Activated gamma-delta T cell (primary cell): ENCODE measurements around the gene FER.
"Not testable (repeated sequence)": the region's sequence is repeated elsewhere in the genome, so short reads cannot be mapped to it uniquely, and the experiment has no call there.

Experiments
- DNase-seq: peaks from one replicate; lab custom pipeline; 2025; lab: John Stamatoyannopoulos, UW
- total RNA-seq, 2 donors: gene quantifications; one replicate each; lab custom pipeline; 2026; lab: John Stamatoyannopoulos, UW

FER gene
- 32.6 to 35.2 reads per million in 2 donors for total RNA-seq

DNA sequence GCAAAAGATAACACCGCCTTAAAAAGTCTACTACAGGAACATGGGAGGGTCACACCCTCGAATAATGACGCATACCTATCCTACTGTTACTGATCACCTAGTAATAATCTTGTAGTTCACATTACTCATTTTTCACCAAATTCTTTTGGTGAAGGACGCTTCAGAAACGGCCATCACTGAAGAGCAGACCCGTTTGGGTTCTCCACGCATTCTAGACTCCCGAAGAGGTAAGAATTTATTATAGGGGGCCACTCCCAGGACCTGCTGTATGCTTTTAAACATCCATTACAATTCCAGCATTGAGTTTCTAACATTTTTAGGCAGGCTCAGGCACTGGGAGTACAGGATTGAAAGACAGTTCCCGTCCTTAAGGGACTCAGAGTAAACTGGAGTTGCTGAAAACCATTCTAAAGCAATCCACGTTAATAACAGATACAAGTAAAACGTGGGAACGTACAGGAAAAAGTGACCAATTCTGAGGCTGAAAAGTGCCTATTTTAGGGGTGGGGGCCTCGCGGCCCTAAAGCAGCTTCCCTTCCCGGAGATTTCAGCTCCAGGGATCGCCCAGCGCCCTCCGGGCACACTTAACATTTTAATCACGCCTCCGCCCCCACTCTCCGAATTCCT, at the start of gene FER:
FER (plus strand) TSS at position 124 of the 627 bp plus-strand sequence. CDS start 50,286 bp downstream, outside the sequence.
- no peak for DNase-seq

- not testable (repeated sequence) for DNase-seq
Observed at GRCh38 chr5:108700388-108700787, 47.3 kb upstream of the FER start.

GRCh38 chr5:108700930-108701329, 46.8 kb upstream of the FER start:
- no peak for DNase-seq

DNA sequence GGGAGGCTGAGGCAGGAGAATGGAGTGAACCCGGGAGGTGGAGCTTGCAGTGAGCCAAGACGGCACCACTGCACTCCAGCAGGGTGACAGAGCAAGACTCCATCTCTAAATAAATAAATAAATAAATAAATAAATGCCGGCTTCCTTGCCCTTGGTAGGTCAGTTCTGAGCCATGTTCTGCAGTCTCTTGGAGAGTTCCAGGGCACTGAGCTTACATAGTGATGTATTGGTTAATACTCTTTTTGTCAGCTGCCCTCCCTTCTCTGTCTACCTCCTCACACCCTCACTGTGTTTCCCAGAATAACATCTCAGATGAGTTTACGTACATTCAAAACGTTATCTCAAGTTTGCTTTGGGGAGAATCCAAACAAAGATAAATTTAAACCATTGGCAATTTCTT, 45.2 kb upstream of the FER start:
- no peak for DNase-seq

DNA sequence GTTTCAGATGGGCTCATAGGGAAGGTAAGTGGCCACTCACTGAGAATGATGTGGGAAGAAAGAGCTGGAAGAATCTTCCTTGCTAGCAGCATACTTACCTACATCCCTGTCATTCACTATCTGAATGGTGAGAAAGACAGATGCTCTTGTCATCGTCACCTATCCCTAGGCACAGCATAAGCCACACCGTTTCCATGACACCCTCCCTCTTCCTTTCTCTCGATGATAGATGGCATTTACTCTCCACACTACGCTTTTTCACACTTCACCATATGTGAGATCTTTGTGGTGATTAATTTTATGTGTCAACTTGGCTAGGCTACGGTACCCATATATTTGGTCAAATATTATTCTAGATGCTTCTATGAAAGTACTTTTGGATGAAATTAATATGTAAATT, 44.4 kb upstream of the FER start:
- DNase-seq, result no peak

GRCh38 chr5:108707141-108707540, 40.6 kb upstream of the FER start:
- DNase-seq, result no peak

DNA sequence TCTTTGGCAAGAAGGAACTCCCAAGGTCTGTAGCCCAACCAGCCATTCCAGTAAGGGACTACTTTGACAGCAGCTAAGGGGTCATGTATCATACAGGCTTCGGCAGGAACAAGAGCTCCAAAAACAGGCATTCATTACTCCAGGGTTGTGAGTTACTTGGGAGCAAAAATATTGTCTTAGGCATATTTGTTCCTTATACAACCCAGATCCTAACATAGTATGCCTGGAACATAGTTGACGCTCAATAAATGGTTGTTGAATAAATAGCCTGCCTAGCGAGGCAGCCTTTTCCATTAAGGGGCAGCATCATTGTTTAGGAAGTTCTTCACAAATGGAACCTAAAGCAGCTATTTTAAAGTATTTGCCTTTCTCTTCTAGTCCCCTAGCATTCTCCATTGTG, 35.8 kb upstream of the FER start:
- DNase-seq, result no peak

GRCh38 chr5:108715408-108715807, 32.3 kb upstream of the FER start:
- DNase-seq, result no peak

DNA sequence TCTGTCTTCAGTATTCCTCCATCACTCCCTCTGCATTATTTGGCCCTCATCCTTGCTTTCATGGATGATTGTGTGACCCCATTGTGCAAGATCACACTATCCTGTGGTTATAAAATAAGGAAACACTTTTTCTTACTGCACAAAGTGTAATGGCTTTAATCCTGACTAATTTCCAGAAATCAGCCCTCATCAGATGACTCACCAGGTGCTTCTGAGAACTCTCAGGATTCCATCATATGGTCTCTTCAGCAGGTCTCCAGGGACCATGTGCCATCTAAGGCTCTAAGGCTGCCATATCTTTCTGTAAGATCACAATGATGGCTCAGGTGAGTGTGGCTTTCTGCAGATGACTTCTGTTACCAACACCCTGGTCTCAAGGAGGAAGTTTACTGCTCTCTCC, 27.3 kb upstream of the FER start:
- DNase-seq, result no peak

DNA sequence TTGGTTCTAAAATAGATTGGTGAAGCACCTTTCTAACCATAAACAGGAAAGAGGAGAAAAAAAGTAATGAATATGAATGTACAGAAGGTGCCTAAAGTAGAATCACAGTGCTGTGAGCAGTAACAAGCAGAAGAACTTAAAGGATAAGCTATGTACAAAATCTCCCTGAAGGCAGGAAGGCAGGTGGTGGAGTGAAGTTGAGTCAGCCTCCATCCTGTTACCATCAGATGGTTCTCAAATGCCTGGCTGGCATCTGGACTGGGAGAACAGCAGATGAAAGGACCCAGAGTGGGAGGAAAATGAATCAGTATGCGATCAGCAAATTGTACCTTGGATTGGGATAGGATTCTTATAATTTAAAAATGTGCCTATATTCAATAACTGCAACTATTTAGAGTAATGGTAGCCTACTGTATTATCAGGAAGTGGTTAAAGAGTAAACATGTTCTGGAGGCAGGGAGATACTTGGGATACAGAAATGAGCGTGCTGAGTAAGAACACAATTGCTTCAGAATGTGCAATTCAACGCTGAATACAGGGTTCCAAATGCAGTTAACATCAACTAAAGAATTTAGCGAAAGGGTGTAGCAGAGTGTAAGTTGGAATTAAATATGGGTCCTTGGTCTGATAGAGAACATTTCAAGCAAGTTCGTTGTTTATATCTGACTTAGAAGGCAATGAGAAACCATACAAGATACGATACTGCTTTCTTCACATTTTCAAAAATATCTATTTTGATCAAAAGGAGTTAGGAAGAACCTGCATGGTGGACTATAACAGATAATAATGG, 21.1 kb upstream of the FER start:
- DNase-seq, result no peak

- no peak for DNase-seq
Observed at GRCh38 chr5:108727236-108727650, 20.5 kb upstream of the FER start.

GRCh38 chr5:108727651-108728565, 19.8 kb upstream of the FER start:
- DNase-seq, result peak; percentile 23

- no peak for DNase-seq
Observed at GRCh38 chr5:108728566-108729241, 19.0 kb upstream of the FER start.

- no peak for DNase-seq
Observed at GRCh38 chr5:108729242-108729615, 18.5 kb upstream of the FER start.

DNA sequence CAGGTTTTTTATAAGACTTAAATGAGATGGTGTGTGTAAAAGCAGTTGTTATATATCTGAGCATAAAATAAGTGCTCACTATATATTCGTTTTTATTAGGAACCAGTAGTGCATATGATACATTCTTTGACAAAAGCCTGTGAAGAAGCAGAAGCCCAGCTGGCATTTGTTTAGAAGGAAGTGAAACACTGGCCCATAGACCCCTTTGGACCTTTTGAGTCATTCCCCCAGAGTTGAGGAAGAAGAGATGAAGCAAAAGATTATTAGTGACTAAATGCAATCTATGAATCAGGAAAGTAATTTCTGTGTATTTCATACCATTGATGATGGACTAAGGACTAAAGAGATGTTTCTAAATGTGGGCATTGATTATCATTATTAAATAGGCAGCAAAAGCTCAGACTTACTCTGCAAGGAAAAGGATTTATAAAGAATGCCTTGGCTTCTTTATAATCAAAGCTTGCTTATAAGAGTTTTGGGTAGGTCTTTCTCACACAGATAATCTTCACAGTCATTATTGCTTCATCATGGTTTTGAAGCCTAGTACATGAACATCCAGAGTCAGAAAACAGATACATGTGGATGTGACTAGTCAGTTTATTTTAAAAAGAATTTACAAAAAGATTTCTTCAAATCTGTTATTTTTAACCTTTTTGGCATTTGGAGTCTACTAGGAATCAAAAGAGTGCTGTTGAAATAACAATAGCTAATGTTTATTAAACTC, 16.9 kb upstream of the FER start:
- no peak for DNase-seq

DNA sequence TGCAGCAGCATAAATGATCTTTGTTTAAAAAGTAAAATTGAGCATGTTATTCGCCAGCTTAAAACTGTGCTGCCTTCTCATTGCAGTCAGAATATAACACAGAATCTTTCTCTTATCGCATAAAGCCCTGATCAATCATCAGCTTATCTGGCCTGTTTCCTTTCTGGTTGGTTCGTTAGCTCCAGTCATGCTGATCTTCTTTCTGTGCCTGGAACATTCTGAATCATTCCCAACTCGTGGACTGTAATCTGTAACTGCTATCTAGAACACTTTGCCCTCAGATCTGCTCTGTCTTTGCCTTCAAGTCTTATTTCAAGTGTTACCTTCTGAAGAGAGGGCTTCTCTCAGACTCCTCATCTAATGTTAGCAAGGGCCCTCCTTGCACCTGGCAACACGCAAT, 11.9 kb upstream of the FER start:
- DNase-seq, result no peak

- DNase-seq, result no peak
Observed at GRCh38 chr5:108736855-108737254, 10.8 kb upstream of the FER start.

GRCh38 chr5:108739376-108739775, 8.3 kb upstream of the FER start:
- no peak for DNase-seq

DNA sequence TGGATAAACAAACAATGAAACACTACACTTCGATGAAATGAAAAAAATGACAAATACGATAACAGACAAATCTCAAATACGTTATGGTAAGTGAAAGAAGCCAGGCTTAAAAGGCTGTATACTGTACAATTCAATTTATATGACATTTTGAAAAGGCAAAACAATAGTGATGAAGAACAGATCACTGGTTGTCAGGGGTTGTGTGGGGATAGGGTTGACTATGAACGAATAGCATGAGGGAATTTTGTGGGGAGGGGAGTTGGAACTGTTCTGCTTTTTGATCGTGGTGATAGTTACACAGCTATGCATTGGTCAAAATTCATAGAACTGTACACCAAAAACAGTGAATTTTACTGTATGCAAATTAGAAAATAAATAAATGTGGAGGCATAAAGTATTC, 7.8 kb upstream of the FER start:
- no peak for DNase-seq

GRCh38 chr5:108743319-108743718, 4.4 kb upstream of the FER start:
- no peak for DNase-seq

DNA sequence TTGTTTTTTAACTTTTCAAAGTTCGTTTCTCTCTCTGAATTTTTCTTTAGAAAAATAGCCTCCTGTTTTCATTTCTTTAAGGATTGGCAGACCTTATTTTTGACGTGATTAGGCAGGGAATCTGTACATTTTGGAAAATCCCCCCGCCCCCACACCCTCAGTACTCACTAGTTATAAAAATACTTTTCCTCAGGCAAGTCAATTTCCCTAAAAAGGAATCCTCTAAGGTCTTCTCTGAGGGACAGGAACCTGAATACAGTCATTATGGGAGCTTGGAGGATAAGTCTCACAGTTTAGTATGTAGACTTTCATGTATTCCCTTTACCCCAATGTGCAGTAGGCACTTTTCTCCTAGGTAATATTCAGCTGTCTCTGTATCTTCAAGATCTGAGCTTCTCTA, 3.9 kb upstream of the FER start:
- DNase-seq, result no peak
